DOHH2 (cell line): Measurements from ENCODE around the gene GAB1.

Experiments
- H3F3A ChIP-seq: fragments of 200-600 bp; sonication (generic), shearing (Covaris generic); 2 replicates; pipeline ENCODE4 v1.6.0; 2016; ENCODE audit warnings: antibody characterized with exemption, mild to moderate bottlenecking; ENCODE audit not compliant: control insufficient read depth, insufficient read depth
- H3K27ac ChIP-seq: fragments of 200-600 bp; sonication (generic); 2 replicates; pipeline ENCODE4 v1.5.1; 2014; ENCODE audit warnings: low read depth, mild to moderate bottlenecking, low read length, moderate library complexity
- H3K27me3 ChIP-seq: fragments of 200-600 bp; sonication (generic); 2 replicates; pipeline ENCODE4 v1.6.1; 2014; ENCODE audit warnings: mild to moderate bottlenecking, low read length, mixed read lengths; ENCODE audit not compliant: control insufficient read depth
- H3K36me3 ChIP-seq: fragments of 200-600 bp; sonication (generic); 2 replicates; pipeline ENCODE4 v1.6.1; 2014; ENCODE audit warnings: mild to moderate bottlenecking, low read length, moderate library complexity, mixed read lengths; ENCODE audit not compliant: control insufficient read depth
- H3K4me1 ChIP-seq: fragments of 200-600 bp; sonication (generic); 2 replicates; pipeline ENCODE4 v1.6.1; 2014; ENCODE audit warnings: mild to moderate bottlenecking, low read length, mixed read lengths; ENCODE audit not compliant: control insufficient read depth
- H3K4me2 ChIP-seq: fragments of 200-600 bp; sonication (generic); 2 replicates; pipeline ENCODE4 v1.6.0; 2014; ENCODE audit warnings: mild to moderate bottlenecking, low read length, moderate library complexity
- H3K4me3 ChIP-seq: fragments of 200-600 bp; sonication (generic); 2 replicates; pipeline ENCODE4 v1.5.1; 2014; ENCODE audit warnings: mild to moderate bottlenecking, low read length, mixed read lengths
- H3K79me2 ChIP-seq: fragments of 200-600 bp; sonication (generic); 2 replicates; pipeline ENCODE4 v1.6.1; 2014; ENCODE audit warnings: mild to moderate bottlenecking, low read length, mixed read lengths; ENCODE audit not compliant: control insufficient read depth
- H3K9me2 ChIP-seq: fragments of 200-600 bp; sonication (generic); replicated peaks from 2 replicates; pipeline ENCODE4 v1.6.1; 2014; ENCODE audit warnings: mild to moderate bottlenecking, low read length, mixed read lengths; ENCODE audit not compliant: control insufficient read depth
- H3K9me3 ChIP-seq: fragments of 200-600 bp; sonication (generic); 2 replicates; pipeline ENCODE4 v1.6.1; 2014; ENCODE audit warnings: antibody characterized with exemption, low read length, mixed read lengths; ENCODE audit not compliant: control insufficient read depth, insufficient read depth
- H4K20me1 ChIP-seq: fragments of 200-600 bp; sonication (generic); 2 replicates; pipeline ENCODE4 v1.6.0; 2014; ENCODE audit warnings: low read depth, mild to moderate bottlenecking, antibody characterized with exemption, low read length, moderate library complexity; ENCODE audit not compliant: control insufficient read depth, insufficient read depth
- EZH2phosphoT487 ChIP-seq: fragments of 200-600 bp; sonication (generic); IDR thresholded peaks from 2 replicates; pipeline ENCODE4 v1.6.1; 2017; ENCODE audit warnings: borderline replicate concordance, mild to moderate bottlenecking, antibody characterized with exemption, low read length, moderate library complexity, mixed read lengths
- TF ChIP-seq, protein P1 (sequence below): fragments of 200-600 bp; sonication (generic); IDR thresholded peaks from one replicate; pipeline ENCODE4 v1.5.1; 2014; ENCODE audit warnings: antibody characterized with exemption, mild to moderate bottlenecking, low read depth, low read length; ENCODE audit not compliant: poor library complexity, severe bottlenecking

GAB1 gene

GRCh38 chr4:143341186-143341755 is 4.6 kb downstream of the GAB1 start:
- Histone ChIP-seq H3K79me2 (peaks cover 54% of the 10 kb centered on the region), H3K4me1 (peaks cover 39% of the 10 kb centered on the region), H3F3A (0 out of 2 replicates have a peak, but pooled peaks cover 2% of the 10 kb centered on the region), H3K4me3 (no peak overlapping the region), H3K4me2 (no peak overlapping the region), H3K9me3 (no peaks in the 10 kb centered on the region), H3K27ac (no peak overlapping the region), H3K36me3 (no peaks in the 10 kb centered on the region; the same call in 1 of the 2 replicates), H3K9me2 (no peaks in the 10 kb centered on the region), H3K27me3 (peaks cover 5% of the 10 kb centered on the region), H4K20me1 (no peaks in the 10 kb centered on the region)
- no peak for TF ChIP-seq EZH2phosphoT487
- TF ChIP-seq, protein P1, sequence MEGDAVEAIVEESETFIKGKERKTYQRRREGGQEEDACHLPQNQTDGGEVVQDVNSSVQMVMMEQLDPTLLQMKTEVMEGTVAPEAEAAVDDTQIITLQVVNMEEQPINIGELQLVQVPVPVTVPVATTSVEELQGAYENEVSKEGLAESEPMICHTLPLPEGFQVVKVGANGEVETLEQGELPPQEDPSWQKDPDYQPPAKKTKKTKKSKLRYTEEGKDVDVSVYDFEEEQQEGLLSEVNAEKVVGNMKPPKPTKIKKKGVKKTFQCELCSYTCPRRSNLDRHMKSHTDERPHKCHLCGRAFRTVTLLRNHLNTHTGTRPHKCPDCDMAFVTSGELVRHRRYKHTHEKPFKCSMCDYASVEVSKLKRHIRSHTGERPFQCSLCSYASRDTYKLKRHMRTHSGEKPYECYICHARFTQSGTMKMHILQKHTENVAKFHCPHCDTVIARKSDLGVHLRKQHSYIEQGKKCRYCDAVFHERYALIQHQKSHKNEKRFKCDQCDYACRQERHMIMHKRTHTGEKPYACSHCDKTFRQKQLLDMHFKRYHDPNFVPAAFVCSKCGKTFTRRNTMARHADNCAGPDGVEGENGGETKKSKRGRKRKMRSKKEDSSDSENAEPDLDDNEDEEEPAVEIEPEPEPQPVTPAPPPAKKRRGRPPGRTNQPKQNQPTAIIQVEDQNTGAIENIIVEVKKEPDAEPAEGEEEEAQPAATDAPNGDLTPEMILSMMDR: no peak

GRCh38 chr4:143343276-143343831 is 6.7 kb downstream of the GAB1 start:
- Histone ChIP-seq H3K36me3 (0 out of 2 replicates have a peak, but pooled peaks cover 3% of the 10 kb centered on the region), H3K4me2 (no peak overlapping the region), H3K4me3 (no peak overlapping the region), H3F3A (0 out of 2 replicates have a peak, but pooled peaks cover 2% of the 10 kb centered on the region), H3K9me3 (no peaks in the 10 kb centered on the region), H3K4me1 (peaks cover 32% of the 10 kb centered on the region), H3K27me3 (no peaks in the 10 kb centered on the region), H3K9me2 (no peaks in the 10 kb centered on the region), H3K79me2 (peaks cover 39% of the 10 kb centered on the region), H3K27ac (no peak overlapping the region), H4K20me1 (no peaks in the 10 kb centered on the region)
- TF ChIP-seq EZH2phosphoT487: no peak

GRCh38 chr4:143344041-143344440 is 7.4 kb downstream of the GAB1 start:
- H3K36me3 ChIP-seq: 0 out of 2 replicates have a peak, but pooled peaks cover 3% of the 10 kb centered on the region
- H3K79me2 ChIP-seq: peaks cover 32% of the 10 kb centered on the region
- H3K4me1 ChIP-seq: peaks cover 25% of the 10 kb centered on the region
- H3K4me2 ChIP-seq: no peak overlapping the region
- no peak for TF ChIP-seq EZH2phosphoT487
- TF ChIP-seq, protein P1: no peak
- H3K27ac ChIP-seq: no peak overlapping the region
- no peaks in the 10 kb centered on the region for H3K27me3 ChIP-seq
- H3K9me3 ChIP-seq: no peaks in the 10 kb centered on the region
- no peaks in the 10 kb centered on the region for H4K20me1 ChIP-seq
- H3K4me3 ChIP-seq: no peak overlapping the region
- H3F3A ChIP-seq: 0 out of 2 replicates have a peak, but pooled peaks cover 2% of the 10 kb centered on the region
- no peaks in the 10 kb centered on the region for H3K9me2 ChIP-seq

- Histone ChIP-seq H3K4me2 (no peak overlapping the region), H4K20me1 (no peaks in the 10 kb centered on the region)
These were observed 8.1 kb downstream of the GAB1 start for GRCh38 chr4:143344774-143345173.

More at GRCh38 chr4:143344774-143345173, 8.1 kb downstream of the GAB1 start:
- TF ChIP-seq, protein P1: no peak
- no peak for TF ChIP-seq EZH2phosphoT487
- Histone ChIP-seq H3K4me3 (no peak overlapping the region), H3K9me2 (no peaks in the 10 kb centered on the region), H3K9me3 (no peaks in the 10 kb centered on the region), H3K79me2 (peaks cover 24% of the 10 kb centered on the region), H3K4me1 (peaks cover 20% of the 10 kb centered on the region), H3F3A (no peaks in the 10 kb centered on the region), H3K27me3 (no peaks in the 10 kb centered on the region), H3K36me3 (0 out of 2 replicates have a peak, but pooled peaks cover 3% of the 10 kb centered on the region), H3K27ac (no peak overlapping the region)
